GM21515 (cell line): ENCODE results near the gene CSRP1.

Source experiments
- ATAC-seq: cut with Tn5 transposase; IDR thresholded peaks from one replicate; pipeline ENCODE4 v1.9.1; 2021; ENCODE audit not compliant: unreplicated experiment

Gene CSRP1

DNA sequence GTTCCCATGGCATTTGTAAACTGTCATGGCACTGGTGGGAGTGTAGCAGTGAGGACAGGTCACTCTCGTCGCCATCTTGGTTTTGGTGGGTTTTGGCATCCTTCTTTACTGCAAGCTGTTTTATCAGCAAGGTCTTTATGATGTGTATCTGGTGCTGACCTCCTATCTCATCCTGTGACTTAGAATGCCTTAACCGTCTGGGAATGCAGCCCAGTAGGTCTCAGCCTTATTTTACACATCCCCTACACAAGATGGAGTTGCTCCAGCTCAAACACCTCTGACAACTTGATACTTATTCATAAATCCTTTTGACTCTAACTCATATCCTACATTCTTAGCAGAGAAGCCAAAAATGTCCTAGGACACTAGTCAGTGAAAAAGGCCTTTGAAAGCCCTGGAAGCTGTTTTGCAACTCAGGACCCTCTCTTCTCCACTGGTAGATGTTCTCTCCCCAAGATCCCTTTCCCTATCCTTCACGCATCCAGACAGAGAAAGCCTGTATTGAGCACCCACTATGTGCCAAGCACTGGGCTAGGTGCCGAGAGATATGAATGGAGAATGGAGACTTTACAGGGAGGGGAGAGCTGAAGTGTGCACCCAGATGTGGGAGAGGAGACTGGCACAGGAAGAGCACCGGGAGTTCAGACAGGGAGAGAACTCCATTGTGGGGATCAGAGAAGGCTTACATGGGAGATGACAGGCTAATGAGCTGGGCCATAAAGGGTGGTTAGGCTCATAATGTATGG, 6.7 kb upstream of the CSRP1 start:
- ATAC-seq = no peak

DNA sequence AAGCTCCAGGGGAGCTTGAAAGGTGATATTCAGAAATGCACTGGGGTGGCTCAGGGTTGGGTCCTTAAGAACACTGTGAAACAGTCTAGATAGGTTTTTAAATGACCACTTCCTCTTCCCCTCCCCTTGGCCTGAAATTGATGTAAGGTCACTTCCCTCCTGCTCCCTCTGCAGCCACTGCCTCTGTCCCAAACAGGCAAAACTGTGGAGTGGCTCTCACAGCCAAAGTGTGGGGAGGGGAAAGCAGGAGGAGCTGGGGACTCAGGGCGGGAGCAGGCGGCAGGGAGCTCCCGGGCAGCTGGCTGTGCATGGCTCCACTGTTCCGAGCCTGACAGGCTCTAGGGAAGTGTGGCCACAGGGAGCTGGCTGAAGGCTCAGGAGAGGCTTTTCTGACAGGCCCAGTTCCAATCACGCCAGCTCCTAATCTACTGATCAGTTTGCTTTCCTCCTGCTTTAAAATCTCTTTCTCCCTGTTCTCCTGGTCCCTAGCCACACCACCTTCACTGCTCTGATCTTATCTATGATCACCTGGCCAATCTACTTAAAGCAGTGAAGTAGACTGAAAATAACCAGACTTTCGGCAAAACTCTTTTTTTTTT, 5.1 kb upstream of the CSRP1 start:
- ATAC-seq = peak; percentile 45

GRCh38 chr1:201511396-201511940, 4.5 kb upstream of the CSRP1 start:
- no peak for ATAC-seq

- ATAC-seq = no peak
Observed at GRCh38 chr1:201510734-201511133, 3.8 kb upstream of the CSRP1 start.

DNA sequence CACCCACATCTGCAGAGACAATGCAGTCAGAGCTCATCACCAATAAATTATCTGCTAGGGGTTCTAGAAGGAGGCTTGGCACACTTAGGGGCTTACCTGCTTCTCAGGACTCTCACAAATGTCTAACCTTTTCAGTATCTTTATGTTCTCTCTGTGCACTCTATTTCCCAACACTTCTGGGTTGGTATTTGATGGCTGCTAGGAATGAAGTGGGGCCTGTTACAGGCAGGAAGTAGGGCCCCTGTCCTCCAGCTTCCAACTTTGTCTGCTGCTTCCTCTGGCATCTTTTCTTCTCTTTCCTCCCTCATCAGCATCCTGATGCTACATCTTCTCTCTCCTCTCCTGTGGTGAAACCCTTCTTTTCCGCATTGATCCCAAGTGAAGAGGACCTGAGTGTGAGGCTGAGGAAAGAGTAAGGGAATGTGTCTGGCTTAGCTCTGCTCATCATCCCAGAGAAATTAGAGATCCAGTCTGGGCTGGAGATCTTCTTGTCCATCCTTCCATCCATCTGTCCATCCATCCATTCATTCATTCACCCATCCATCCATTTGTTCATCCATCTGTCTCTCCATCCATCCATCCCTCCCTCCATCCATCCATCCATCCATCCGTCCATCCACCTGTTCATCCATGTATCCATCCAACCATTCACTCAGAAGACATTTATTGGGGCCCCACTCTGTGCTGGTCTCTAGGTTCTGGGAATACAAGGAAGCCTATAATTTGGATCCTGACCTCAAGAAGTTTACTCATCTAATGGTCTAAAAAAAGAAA, 2.9 kb upstream of the CSRP1 start:
- ATAC-seq = no peak

GRCh38 chr1:201508809-201509208, 1.9 kb upstream of the CSRP1 start:
- ATAC-seq = no peak

DNA sequence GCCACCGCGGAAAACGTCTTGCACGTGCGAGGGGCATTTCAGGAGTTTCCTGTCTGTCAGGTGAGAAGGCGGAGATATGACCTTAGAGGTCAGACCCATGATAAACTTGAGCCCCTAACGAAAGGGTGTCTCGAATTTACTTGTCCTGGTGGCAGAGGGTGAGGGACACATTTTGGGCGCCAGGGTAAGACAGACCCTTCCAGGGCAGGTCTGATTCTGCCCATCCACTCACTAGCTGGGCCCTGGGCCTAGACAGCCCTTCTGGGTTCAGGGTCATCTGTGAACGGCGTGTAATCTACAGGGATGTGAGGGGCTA, 395 bp upstream of the CSRP1 start:
- peak; percentile 1 for ATAC-seq

DNA sequence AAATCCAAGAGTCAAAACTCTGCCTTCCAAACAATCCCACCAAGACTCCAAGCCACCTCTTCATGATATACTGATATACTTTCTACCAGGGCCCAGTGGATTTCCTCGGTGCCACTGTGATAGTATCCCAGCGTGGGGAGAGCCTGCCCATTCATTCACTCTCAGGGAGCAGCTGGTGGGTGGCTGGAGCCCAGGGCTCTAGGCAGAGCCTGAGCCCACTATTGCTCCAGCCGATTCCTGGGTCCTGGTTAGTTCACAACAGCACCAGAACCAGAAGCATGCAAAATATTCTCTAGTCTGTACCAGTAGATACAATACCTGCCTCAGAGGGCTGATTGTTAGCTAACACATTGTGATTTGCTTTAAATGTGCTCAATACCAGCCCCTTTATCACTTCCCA, 831 bp downstream of the CSRP1 start:
- no peak for ATAC-seq

- ATAC-seq = no peak
Observed at GRCh38 chr1:201505503-201505890, 1.4 kb downstream of the CSRP1 start.

DNA sequence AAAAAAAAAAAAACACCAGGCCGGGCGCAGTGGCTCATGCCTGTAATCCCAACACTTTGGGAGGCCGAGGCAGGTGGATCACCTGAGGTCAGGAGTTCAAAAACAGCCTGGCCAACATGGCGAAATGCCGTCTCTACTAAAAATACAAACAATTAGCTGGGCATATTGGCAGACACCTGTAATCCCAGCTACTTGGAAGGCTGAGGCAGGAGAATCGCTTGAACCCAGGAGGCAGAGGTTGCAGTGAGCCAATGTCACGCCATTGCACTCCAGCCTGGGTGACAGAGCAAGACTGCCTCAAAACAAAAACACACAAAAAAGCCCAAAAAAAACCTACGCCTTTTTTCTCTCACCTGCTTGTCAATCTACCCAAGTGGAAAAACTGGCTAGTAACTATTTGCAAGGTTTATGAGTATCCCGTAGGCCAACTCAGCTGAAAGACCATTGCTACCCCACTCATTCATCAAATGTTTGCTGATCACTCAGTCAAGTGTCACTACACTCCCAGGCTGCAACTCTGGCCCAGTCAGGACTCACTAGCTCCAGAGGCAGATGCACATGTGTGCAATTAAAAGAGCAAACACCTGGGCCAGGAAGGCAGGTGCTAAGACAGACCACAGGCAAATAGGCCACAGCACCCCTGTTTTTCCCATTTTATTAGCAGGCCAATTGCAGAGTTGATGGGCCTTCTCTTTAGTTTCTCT, 2.0 kb downstream of the CSRP1 start:
- no peak for ATAC-seq

- no peak for ATAC-seq
Observed at GRCh38 chr1:201504179-201504631, 2.7 kb downstream of the CSRP1 start.

- no peak for ATAC-seq
Observed at GRCh38 chr1:201503397-201504176, 3.3 kb downstream of the CSRP1 start.

GRCh38 chr1:201502511-201502857, 4.4 kb downstream of the CSRP1 start:
- no peak for ATAC-seq

DNA sequence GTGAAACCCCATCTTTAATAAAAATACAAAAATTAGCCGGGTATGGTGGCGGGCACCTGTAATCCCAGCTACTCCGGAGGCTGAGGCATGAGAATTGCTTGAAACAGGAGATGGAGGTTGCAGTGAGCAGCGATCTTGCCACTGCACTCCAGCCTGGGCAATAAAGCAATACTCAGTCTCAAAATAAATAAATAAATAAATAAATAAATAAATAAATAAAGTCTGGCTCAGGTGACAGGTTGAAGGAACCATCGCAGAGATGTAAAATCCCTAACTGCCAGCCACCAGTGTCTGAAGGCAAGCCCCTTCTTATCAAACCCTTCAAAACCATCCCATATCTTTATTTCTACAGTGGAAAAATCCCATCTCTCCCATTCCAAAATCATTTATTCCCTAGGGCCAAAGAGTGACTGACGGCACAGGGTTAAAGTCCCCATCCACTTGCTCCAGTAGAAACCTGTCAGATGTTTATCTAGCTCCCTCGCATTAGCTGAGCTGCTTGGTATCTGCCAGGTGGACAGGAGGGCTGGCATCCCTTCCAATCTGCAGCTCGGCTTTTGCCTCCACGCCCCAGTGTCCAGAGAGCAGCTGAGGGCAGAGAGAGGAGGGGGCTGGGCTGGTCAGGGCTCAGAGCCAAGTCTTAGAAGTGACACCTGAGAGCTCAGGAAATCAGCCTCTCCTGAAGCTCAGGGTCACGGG, 5.0 kb downstream of the CSRP1 start:
- no peak for ATAC-seq

DNA sequence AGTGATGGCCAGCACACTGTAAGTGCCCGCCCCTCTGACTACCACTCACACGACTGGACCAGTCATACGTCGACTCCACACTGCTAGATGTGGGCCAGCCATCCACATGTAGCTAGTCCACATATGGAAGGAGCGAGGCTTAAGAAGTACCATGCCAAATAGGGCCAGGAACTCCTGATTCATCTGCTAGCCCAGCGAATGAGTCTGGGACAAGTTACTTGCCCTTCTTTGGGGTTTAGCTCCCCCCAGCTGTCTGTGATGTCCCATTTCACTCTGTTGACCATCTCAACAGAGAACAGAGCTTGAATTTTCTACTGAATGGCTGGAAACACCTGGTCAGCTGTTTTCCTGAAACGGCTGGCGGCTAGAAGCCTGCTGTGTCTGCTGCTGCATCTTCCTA, 5.8 kb downstream of the CSRP1 start:
- ATAC-seq = no peak

DNA sequence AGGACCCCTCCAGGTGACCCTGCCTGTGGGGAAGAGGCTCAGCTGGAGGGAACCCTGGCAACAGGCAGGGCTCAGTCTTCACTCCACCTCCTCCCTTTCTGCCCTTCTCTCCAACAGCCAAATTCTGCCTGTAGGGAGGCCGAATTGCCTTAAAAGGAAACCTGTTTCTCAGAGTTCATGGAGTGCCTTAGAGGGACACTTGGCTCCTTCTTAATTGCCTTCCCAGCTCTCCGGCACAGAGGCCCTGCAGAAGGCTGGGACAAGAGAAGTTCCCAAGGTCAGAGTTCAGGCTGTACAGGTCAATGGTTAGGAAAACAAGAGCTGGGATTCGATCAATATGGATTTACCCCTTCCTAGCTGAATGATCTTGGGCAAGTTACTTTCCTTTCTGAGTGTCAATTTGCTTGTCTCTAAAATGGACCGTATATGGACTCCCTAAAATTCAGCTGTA, 6.2 kb downstream of the CSRP1 start:
- no peak for ATAC-seq

- ATAC-seq = no peak
Observed at GRCh38 chr1:201499795-201500669, 6.9 kb downstream of the CSRP1 start.

- no peak for ATAC-seq
Observed at GRCh38 chr1:201499191-201499590, 7.7 kb downstream of the CSRP1 start.

- ATAC-seq = no peak
Observed at GRCh38 chr1:201498621-201499020, 8.3 kb downstream of the CSRP1 start.
